Myocyte (in vitro differentiated cells): Measurements from ENCODE around the gene JAK3. TPM values are rescaled to one million over a fixed set of nuclear protein-coding genes. Genes with fewer than 3 reads are reported as not detected.
A peak's percentile ranks its signal among the peaks of the same experiment; 100 is the strongest.
"Not testable (repeated sequence)": the region's sequence is repeated elsewhere in the genome, so short reads cannot be mapped to it uniquely, and the experiment has no call there.

ENCODE experiments used
- DNase-seq: peaks from one replicate; pipeline ENCODE4 v3.0.0-alpha.2; 2012; ENCODE audit warnings: low read depth
- polyA plus RNA-seq: library from polyadenylated mRNA; unstranded; fragments of >200 nt; gene quantifications from one replicate; pipeline ENCODE4 v1.2.1, GENCODE V29; 2012; ENCODE audit warnings: missing spikeins
- total RNA-seq: library from RNA; depleted of rRNA; stranded (reverse); fragments of >200 nt; gene quantifications from 2 replicates; pipeline ENCODE4 v1.2.3, GENCODE V29; 2014

The JAK3 gene
- total RNA-seq, result 0.47 TPM in 1 of 2 replicates, not detected in the other
- not detected for polyA plus RNA-seq

DNA sequence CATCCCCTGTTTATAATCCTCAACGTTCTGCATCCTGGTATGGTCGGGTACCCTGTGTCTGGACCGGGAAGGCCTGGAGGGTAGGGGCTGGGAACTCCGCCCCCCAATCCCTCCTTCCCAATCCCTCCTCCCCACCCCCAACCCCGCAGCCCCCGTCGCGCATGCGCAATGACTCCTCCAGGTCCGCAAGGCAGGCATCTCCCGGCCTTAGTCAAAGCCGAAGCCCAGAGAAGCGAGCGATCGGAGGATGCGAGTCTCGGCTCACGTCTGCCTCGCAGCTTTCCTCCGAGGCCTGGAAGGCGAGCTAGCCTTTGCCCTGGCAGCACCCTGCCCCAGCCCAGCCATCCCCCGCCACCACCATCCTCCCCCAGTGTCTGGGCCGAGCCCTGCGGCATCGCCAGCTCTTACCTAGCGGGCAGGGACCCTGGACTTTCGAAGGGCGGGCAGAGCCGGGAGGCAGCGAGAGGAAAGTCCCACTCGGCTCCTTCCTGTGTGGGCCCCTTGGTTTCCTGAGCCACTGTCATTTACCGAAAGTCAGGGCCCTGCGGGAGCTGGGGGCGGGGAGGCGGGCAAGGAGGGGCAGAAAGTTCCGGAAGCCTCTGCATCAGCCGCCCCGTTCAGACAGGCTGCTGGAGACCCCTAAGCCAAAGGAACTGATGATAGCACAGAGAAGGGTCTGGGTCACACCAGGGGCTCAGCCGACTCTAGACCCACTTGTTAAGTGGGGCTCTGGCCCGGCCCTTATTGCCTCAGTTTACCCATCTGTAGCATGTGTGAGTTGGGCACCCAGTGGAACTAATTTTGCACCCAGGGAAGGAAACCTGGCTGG is at the start of gene JAK3:
Gene JAK3, minus strand, starts transcription at position 445 of the 829 bp plus-strand sequence. CDS start 3,565 bp downstream, outside the sequence.
- no peak for DNase-seq

GRCh38 chr19:17893766-17894165 is 46.0 kb upstream of the JAK3 start:
- DNase-seq, result no peak

DNA sequence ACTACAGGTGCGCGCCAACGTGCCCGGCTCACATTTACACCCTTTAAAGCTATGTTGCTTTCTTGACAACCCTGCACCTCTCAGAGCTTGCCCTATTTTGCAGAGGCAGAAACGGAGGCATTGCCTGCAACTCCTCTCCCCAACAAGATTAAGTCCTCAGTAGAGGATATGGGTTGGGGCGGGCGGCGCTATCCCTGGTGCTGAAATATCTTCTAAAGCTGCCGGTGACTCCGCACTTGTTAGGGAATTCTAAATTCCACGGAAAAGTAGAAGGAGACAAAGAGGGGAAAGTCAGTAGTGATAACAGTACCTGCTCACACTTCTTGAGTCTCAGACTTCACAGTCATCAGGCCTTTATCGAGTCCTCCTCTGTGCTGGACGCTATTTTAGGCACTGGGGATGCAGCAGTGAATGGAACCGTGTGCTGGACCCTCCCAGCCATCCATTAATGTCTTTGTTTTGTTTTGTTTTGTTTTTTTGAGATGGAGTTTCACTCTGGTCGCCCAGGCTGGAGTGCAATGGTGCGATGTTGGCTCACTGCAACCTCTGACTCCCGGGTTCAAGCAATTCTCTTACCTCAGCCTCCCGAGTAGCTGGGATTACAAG is 41.9 kb upstream of the JAK3 start:
- peak; percentile 65 for DNase-seq

- no peak for DNase-seq
These were observed 40.5 kb upstream of the JAK3 start for GRCh38 chr19:17888260-17888659.

DNA sequence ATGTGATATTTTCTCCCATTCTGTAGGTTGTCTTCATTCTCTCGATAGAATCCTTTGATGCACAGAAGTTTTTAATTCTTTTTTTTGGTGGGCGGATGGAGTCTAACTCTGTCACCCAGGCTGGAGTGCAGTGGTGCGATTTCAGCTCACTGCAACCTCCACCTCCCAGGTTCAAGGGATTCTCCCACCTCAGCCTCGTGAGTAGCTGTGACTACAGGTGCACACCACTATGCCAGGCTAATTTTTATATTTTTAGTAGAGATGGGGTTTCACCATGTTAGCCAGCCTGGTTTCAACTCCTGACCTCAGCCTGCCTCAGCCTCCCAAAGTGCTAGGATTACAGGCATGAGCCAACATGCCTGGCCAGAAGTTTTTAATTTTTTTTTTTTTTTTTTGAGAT is 39.4 kb upstream of the JAK3 start:
- not testable (repeated sequence) for DNase-seq

DNA sequence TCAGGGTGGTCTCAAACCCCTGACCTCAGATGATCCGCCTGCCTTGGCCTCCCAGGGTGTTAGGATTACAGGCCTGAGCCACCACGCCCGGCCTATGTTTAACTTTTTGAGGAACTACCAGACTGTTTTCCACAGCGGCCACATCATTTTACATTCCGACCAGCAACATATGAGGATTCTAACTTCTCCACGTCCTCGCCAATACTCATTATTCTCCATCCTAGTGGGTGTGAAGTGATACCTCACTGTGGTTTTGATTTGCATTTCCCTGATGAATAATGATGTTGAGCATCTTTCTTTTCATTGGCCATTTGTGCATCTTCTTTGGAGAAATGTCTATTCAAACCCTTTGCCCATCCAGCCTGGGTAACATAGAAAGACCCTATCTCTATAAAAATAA is 38.7 kb upstream of the JAK3 start:
- DNase-seq, result no peak

- no peak for DNase-seq
These were observed 36.0 kb upstream of the JAK3 start for GRCh38 chr19:17883627-17884410.

DNA sequence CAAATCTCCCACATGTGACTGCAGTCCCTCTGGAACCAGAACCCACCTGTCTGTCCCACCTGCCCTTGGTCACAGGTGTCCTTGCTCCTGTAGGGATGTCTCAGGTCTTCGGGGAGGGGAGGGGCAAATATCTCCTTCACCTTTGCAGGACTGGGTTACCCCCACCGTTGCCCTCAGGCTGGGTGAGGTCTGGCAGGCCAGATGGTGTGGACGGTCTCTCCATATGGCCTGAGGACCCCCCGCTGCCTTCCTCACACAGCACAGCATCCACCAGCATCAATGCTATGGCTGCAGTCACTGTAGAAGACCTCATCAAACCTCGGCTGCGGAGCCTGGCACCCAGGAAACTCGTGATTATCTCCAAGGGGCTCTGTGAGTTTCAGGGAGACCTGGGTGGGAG is 33.9 kb upstream of the JAK3 start:
- DNase-seq, result no peak

DNA sequence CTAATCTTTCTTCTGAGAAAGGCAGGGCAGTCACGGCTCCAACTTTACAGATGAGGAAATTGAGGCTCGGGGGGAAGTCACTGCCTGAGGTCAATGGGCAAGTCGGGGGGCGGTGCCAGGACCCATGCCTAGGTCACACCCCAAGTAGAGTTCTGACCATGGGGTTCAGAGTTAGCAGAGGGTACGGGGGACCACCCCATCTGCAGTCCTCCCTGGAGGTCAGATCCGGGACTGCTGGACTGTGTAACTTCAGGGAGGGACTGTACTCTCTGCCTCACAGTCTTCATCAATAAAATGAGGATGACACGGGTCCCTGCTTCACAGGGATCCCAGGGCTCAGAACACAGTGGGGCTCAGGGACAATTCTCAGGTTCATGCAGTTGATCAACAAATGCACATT is 31.7 kb upstream of the JAK3 start:
- no peak for DNase-seq

GRCh38 chr19:17877696-17878095 is 29.9 kb upstream of the JAK3 start:
- DNase-seq, result no peak

DNA sequence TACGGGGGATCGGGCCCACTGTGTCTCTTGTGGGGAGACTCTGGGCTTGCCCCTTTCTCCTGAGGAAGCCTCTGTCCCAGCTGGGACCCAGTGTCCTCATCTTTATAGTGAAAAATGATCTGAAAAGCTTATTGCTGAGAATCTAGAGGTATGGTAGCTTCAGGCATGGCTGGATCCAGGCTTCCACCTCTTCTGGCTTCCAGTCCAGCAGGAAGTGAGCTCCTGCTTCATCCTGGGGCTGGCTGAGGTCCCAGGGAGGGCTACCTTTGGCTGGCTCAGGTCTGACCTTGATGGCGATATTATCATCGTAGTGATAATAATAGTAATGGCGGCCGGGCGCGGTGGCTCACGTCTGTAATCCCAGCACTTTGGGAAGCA is 27.0 kb upstream of the JAK3 start:
- DNase-seq, result no peak

- no peak for DNase-seq
These were observed 26.3 kb upstream of the JAK3 start for GRCh38 chr19:17873786-17874757.

DNA sequence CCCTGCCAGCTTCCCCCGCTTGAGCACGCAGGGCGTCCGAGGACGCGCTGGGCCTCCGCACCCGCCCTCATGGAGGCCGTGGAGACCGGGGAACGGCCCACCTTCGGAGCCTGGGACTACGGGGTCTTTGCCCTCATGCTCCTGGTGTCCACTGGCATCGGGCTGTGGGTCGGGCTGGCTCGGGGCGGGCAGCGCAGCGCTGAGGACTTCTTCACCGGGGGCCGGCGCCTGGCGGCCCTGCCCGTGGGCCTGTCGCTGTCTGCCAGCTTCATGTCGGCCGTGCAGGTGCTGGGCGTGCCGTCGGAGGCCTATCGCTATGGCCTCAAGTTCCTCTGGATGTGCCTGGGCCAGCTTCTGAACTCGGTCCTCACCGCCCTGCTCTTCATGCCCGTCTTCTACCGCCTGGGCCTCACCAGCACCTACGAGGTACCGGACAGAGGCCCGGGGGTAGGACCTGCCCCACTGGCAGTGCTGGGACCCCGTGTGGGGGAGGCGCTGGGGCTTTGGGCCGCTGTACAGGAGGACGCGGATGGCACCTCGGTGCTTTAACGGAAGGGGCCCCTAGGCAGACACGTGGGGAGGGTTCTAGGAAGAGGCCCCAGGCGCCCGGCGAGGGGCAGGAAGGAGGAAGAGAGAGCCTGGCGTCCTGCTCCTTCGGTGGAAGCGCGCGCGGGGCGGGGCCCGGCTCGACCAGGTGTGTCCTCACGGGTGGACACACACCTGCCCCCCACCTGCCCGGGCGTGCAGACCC is 24.6 kb upstream of the JAK3 start:
- DNase-seq, result no peak

GRCh38 chr19:17871878-17872250 is 24.1 kb upstream of the JAK3 start, which contains the start of gene SLC5A5:
TSS of gene SLC5A5 (plus strand) at chr19:17871945. CDS start at chr19:17872320, 375 bp downstream.
- DNase-seq, result peak; percentile 51

DNA sequence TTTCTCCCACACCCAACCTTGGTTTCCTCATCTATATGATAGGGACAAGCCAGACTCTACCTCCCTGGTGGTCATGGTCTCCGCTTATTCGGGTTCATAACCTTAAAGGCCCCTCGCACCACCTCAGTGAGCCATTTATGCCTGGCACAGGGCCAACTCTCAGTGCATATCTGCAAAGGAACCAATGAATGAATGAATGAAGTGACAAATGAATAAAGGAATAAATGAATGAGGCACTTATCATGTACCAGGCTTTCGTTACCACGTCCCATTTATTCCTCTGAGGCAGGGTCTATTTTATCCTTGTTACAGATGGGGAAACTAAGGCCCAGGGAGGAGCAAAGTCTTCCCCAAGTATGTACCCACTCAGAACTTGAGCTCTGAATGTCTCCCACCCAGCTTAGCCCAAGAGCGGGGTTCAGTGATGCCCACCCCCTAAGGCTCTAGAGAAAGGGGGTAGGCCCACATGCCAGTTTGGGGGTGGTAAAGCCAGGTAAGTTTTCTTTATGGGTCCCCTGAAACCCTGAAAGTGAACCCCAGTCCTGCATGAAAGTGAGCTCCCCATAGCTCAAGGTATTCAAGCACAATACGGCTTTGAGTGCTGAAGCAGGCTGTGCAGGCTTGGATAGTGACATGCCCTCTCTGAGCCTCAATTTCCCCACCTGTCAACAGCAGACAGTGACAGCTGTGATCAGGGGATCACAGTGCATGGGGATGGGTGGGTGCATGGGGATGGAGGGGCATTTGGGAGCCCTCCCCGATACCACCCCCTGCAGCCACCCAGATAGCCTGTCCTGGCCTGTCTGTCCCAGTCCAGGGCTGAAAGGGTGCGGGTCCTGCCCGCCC is 23.5 kb upstream of the JAK3 start:
- no peak for DNase-seq

DNA sequence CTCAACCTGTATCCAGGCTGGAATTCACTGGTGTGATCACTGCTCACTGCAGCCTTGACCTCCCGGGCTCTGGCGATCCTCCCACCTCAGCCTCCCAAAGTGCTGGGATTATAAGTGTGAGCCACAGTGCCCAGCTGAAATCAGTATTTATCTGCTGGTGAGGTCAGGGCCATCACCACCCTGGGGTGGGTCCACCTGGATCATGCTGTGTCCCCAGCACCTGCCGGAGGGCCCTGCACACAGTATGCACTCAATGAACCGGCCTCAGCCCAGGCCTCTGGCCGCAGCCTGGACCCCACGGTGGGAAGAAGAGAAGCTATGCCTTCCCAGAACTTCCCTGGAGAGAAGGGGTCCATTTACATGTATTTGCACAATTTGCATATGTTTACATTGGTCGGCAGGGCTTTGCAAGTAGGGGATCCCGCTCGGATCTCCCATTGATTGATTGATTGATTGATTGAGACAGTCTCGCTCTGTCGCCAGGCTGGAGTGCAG is 21.4 kb upstream of the JAK3 start:
- DNase-seq, result no peak

DNA sequence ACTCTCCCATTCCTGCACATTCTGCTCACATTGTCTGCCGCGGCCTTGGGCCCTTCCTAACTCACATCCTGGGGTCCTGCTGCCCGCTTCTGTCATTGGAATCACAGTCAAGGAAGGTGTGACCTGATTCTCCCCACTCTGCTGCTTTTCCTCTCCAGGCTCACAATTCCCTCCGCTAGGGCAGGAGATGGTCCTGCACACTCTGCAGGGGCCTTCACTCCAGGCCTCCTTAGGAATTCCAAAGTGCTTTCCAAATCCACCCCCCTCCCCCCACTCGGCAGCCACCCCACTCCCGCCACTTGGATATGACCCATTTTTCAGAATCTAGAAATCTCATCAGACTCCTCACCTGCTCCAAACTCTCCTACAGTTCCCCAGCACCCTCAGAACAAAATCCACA is 20.9 kb upstream of the JAK3 start:
- no peak for DNase-seq

GRCh38 chr19:17866964-17867486 is 19.2 kb upstream of the JAK3 start:
- DNase-seq, result no peak
